Ishikawa (cell line): ENCODE results near the gene OTOP2.

Experiments
- CEBPB ChIP-seq: IDR thresholded peaks from 2 replicates; pipeline ENCODE4 v1.6.1; 2012
- FOXM1 ChIP-seq: IDR thresholded peaks from 2 replicates; pipeline ENCODE4 v1.6.1; 2012; ENCODE audit warnings: low read depth, borderline replicate concordance
- TAF1 ChIP-seq: IDR thresholded peaks from 2 replicates; pipeline ENCODE4 v1.6.1; 2012; ENCODE audit warnings: low read depth, mild to moderate bottlenecking
- YY1 ChIP-seq: IDR thresholded peaks from 2 replicates; pipeline ENCODE4 v1.6.1; 2012; ENCODE audit warnings: low read depth

DNA sequence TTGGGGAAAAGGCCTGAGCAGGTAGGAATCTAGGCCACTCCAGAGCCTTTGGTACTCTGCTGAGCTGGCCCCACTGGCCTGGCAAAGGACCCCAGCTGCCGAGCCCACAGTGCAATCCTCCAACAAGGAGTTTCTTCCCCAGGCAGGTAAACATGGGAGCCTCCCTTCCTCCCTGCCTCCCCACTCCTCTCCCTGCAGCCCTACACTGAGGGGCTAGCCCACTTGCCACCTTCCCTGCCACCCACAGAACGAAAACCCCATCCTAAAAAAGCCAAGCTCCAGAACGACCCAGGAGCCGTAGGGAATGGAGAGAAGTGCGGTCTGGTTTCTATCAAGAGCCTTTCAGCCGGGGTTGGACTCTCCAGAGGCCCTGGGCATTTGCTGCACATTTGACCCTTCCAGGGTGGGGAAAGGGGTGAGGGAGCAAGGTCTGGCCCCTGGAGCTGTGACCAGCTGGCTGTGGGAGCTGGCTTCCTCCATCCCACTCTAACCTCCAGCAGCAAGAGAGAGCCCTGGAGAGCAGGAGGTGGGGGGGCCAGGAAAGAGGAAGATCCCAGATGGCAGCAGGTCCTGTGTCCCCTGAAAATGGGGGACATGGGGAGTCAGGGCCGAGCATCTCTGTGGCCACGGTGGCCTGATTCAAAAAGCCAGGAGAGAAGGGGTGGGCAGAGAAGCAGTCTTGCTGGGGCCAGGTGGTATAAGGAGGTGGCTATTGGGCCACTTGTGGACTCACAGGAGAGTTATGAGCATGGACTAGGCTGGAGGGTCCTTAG is 47.2 kb downstream of the OTOP2 start:
- TF ChIP-seq CEBPB (no peak), YY1 (no peak), FOXM1 (no peak), TAF1 (no peak)
